Activated naive CD4-positive, alpha-beta T cell treated with anti-CD3 and anti-CD28 coated beads for 36 hours (primary cell): ENCODE measurements around the gene CAMTA1. TPM values are rescaled to one million over a fixed set of nuclear protein-coding genes. Genes with fewer than 3 reads are reported as not detected.

Experiments used
- CTCF ChIA-PET: fragments of 350-600 bp; sonication (Branson Sonifier 250); formaldehyde crosslinking; loops from one replicate; lab custom pipeline; 2021; ENCODE audit warnings: antibody characterized with exemption; lab: Charles Lee
- DNase-seq: peaks from one replicate; pipeline ENCODE4 v3.0.0-alpha.2; 2020
- H3K27ac Mint-ChIP-seq: one replicate; pipeline ENCODE4 v1.8.0; 2021; ENCODE audit warnings: mild to moderate bottlenecking, mixed read lengths
- H3K27me3 Mint-ChIP-seq: one replicate; pipeline ENCODE4 v1.8.0; 2021; ENCODE audit warnings: low read depth, mixed read lengths
- H3K36me3 Mint-ChIP-seq: one replicate; pipeline ENCODE4 v1.8.0; 2021; ENCODE audit warnings: low read depth, mixed read lengths
- H3K4me1 Mint-ChIP-seq: one replicate; pipeline ENCODE4 v1.8.0; 2021; ENCODE audit warnings: low read depth, mixed read lengths
- H3K4me3 Mint-ChIP-seq: one replicate; pipeline ENCODE4 v1.8.0; 2021; ENCODE audit warnings: mild to moderate bottlenecking, moderate library complexity, mixed read lengths
- H3K9me3 Mint-ChIP-seq: one replicate; pipeline ENCODE4 v1.8.0; 2021; ENCODE audit warnings: mixed read lengths
- intact Hi-C: fragments of 100-400 bp; cut with micrococcal nuclease; formaldehyde crosslinking; loops from one replicate; pipeline ENCODE4 v1.15.1; 2023
- total RNA-seq, 2 experiments: library from RNA; stranded (reverse); gene quantifications; one replicate each; pipeline ENCODE4 v1.2.3, GENCODE V29; 2021

CAMTA1 gene
- total RNA-seq, 2 experiments from 2014 or later, result 61.5 to 70.9 TPM

- no peak for DNase-seq
- Mint-ChIP-seq H3K27ac (no peak overlapping the region), H3K27me3 (peaks cover 26% of the 10 kb centered on the region), H3K9me3 (no peaks in the 10 kb centered on the region), H3K4me1 (no peaks in the 10 kb centered on the region), H3K36me3 (no peaks in the 10 kb centered on the region), H3K4me3 (no peak overlapping the region)
- CTCF ChIA-PET, result no interaction called here
- intact Hi-C loops, result no loop called here
Observed at GRCh38 chr1:7247791-7248548, 462.7 kb downstream of the CAMTA1 start.

GRCh38 chr1:7248549-7249199 lies 463.4 kb downstream of the CAMTA1 start:
- H3K9me3 Mint-ChIP-seq, result no peaks in the 10 kb centered on the region
- H3K4me1 Mint-ChIP-seq, result no peaks in the 10 kb centered on the region
- H3K27ac Mint-ChIP-seq, result no peak overlapping the region
- no peak overlapping the region for H3K4me3 Mint-ChIP-seq
- H3K27me3 Mint-ChIP-seq, result peaks cover 26% of the 10 kb centered on the region
- CTCF ChIA-PET, result no interaction called here
- no peaks in the 10 kb centered on the region for H3K36me3 Mint-ChIP-seq
- intact Hi-C loops, result no loop called here
- DNase-seq, result no peak

- H3K27me3 Mint-ChIP-seq, result peaks cover 26% of the 10 kb centered on the region
- H3K9me3 Mint-ChIP-seq, result no peaks in the 10 kb centered on the region
- DNase-seq, result no peak
- H3K4me3 Mint-ChIP-seq, result no peak overlapping the region
- intact Hi-C loops, result no loop called here
- CTCF ChIA-PET, result no interaction called here
- no peaks in the 10 kb centered on the region for H3K36me3 Mint-ChIP-seq
- no peak overlapping the region for H3K27ac Mint-ChIP-seq
- H3K4me1 Mint-ChIP-seq, result no peaks in the 10 kb centered on the region
Observed at GRCh38 chr1:7249516-7249915, 464.3 kb downstream of the CAMTA1 start.

GRCh38 chr1:7250176-7250575 lies 464.9 kb downstream of the CAMTA1 start:
- CTCF ChIA-PET, result no interaction called here
- H3K27me3 Mint-ChIP-seq, result peaks cover 26% of the 10 kb centered on the region
- intact Hi-C loops, result no loop called here

GRCh38 chr1:7250597-7251453 lies 465.6 kb downstream of the CAMTA1 start:
- no peaks in the 10 kb centered on the region for H3K4me1 Mint-ChIP-seq
- intact Hi-C loops, result no loop called here
- H3K36me3 Mint-ChIP-seq, result no peaks in the 10 kb centered on the region
- H3K27me3 Mint-ChIP-seq, result peaks cover 26% of the 10 kb centered on the region
- no peak overlapping the region for H3K27ac Mint-ChIP-seq
- DNase-seq, result no peak
- H3K4me3 Mint-ChIP-seq, result no peak overlapping the region
- CTCF ChIA-PET, result no interaction called here
- H3K9me3 Mint-ChIP-seq, result no peaks in the 10 kb centered on the region

More at GRCh38 chr1:7250176-7250575, 464.9 kb downstream of the CAMTA1 start:
- H3K9me3 Mint-ChIP-seq, result no peaks in the 10 kb centered on the region
- no peaks in the 10 kb centered on the region for H3K4me1 Mint-ChIP-seq
- no peaks in the 10 kb centered on the region for H3K36me3 Mint-ChIP-seq
- no peak for DNase-seq
- no peak overlapping the region for H3K4me3 Mint-ChIP-seq
- no peak overlapping the region for H3K27ac Mint-ChIP-seq

GRCh38 chr1:7251454-7251800 lies 466.2 kb downstream of the CAMTA1 start:
- Mint-ChIP-seq H3K27me3 (peaks cover 26% of the 10 kb centered on the region), H3K9me3 (no peaks in the 10 kb centered on the region), H3K27ac (no peak overlapping the region), H3K4me3 (no peak overlapping the region), H3K4me1 (no peaks in the 10 kb centered on the region), H3K36me3 (no peaks in the 10 kb centered on the region)
- intact Hi-C loops, result no loop called here
- no peak for DNase-seq
- CTCF ChIA-PET, result no interaction called here

GRCh38 chr1:7252411-7253117 lies 467.3 kb downstream of the CAMTA1 start:
- no peaks in the 10 kb centered on the region for H3K36me3 Mint-ChIP-seq
- H3K9me3 Mint-ChIP-seq, result no peaks in the 10 kb centered on the region
- DNase-seq, result no peak

GRCh38 chr1:7253118-7253480 lies 467.8 kb downstream of the CAMTA1 start:
- no peaks in the 10 kb centered on the region for H3K4me1 Mint-ChIP-seq
- intact Hi-C loops, result no loop called here
- H3K4me3 Mint-ChIP-seq, result no peak overlapping the region
- CTCF ChIA-PET, result no interaction called here
- H3K27ac Mint-ChIP-seq, result no peak overlapping the region
- no peaks in the 10 kb centered on the region for H3K9me3 Mint-ChIP-seq
- H3K27me3 Mint-ChIP-seq, result peaks cover 12% of the 10 kb centered on the region
- H3K36me3 Mint-ChIP-seq, result no peaks in the 10 kb centered on the region
- no peak for DNase-seq

More at GRCh38 chr1:7252411-7253117, 467.3 kb downstream of the CAMTA1 start:
- peaks cover 16% of the 10 kb centered on the region for H3K27me3 Mint-ChIP-seq
- no peak overlapping the region for H3K27ac Mint-ChIP-seq
- no peaks in the 10 kb centered on the region for H3K4me1 Mint-ChIP-seq
- CTCF ChIA-PET, result no interaction called here
- intact Hi-C loops, result no loop called here
- no peak overlapping the region for H3K4me3 Mint-ChIP-seq

- Mint-ChIP-seq H3K36me3 (no peaks in the 10 kb centered on the region), H3K27me3 (peaks cover 9% of the 10 kb centered on the region), H3K27ac (no peak overlapping the region), H3K9me3 (no peaks in the 10 kb centered on the region), H3K4me1 (no peaks in the 10 kb centered on the region), H3K4me3 (no peak overlapping the region)
- CTCF ChIA-PET, result no interaction called here
- intact Hi-C loops, result no loop called here
- DNase-seq, result no peak
Observed at GRCh38 chr1:7253988-7254587, 468.8 kb downstream of the CAMTA1 start.

GRCh38 chr1:7255303-7256058 lies 470.2 kb downstream of the CAMTA1 start:
- no peak overlapping the region for H3K27ac Mint-ChIP-seq
- DNase-seq, result no peak
- no peak overlapping the region for H3K4me3 Mint-ChIP-seq
- CTCF ChIA-PET, result no interaction called here
- H3K4me1 Mint-ChIP-seq, result no peaks in the 10 kb centered on the region
- H3K27me3 Mint-ChIP-seq, result peaks cover 9% of the 10 kb centered on the region
- no peaks in the 10 kb centered on the region for H3K36me3 Mint-ChIP-seq
- H3K9me3 Mint-ChIP-seq, result no peaks in the 10 kb centered on the region
- intact Hi-C loops, result no loop called here

GRCh38 chr1:7256526-7256925 lies 471.3 kb downstream of the CAMTA1 start:
- no peaks in the 10 kb centered on the region for H3K36me3 Mint-ChIP-seq
- no peak overlapping the region for H3K27ac Mint-ChIP-seq
- H3K4me3 Mint-ChIP-seq, result no peak overlapping the region
- H3K27me3 Mint-ChIP-seq, result peaks cover 9% of the 10 kb centered on the region
- H3K4me1 Mint-ChIP-seq, result no peaks in the 10 kb centered on the region
- CTCF ChIA-PET, result no interaction called here
- DNase-seq, result no peak
- intact Hi-C loops, result no loop called here
- no peaks in the 10 kb centered on the region for H3K9me3 Mint-ChIP-seq
